Peyer's patch (tissue), 4 donors: ENCODE results near the gene DRD2.

Source experiments
- POLR2A ChIP-seq, 2 donors: fragments of 450-650 bp; IDR thresholded peaks; one replicate each; pipeline ENCODE4 v1.5.1; 2017; ENCODE audit warnings: antibody characterized with exemption in 2 of 2, mild to moderate bottlenecking in 2 of 2, moderate library complexity in 2 of 2
- TF ChIP-seq, protein P1 (sequence below), 6 experiments: fragments of 450-650 bp in 4 of 6; fragments of 200-600 bp in 2 of 6; sonication (generic) in 1 of 6; IDR thresholded peaks; one replicate each; pipeline ENCODE4 v1.5.1; 2017 to 2019; ENCODE audit warnings: antibody characterized with exemption in 6 of 6, mild to moderate bottlenecking in 3 of 6, moderate library complexity in 1 of 6

DNA sequence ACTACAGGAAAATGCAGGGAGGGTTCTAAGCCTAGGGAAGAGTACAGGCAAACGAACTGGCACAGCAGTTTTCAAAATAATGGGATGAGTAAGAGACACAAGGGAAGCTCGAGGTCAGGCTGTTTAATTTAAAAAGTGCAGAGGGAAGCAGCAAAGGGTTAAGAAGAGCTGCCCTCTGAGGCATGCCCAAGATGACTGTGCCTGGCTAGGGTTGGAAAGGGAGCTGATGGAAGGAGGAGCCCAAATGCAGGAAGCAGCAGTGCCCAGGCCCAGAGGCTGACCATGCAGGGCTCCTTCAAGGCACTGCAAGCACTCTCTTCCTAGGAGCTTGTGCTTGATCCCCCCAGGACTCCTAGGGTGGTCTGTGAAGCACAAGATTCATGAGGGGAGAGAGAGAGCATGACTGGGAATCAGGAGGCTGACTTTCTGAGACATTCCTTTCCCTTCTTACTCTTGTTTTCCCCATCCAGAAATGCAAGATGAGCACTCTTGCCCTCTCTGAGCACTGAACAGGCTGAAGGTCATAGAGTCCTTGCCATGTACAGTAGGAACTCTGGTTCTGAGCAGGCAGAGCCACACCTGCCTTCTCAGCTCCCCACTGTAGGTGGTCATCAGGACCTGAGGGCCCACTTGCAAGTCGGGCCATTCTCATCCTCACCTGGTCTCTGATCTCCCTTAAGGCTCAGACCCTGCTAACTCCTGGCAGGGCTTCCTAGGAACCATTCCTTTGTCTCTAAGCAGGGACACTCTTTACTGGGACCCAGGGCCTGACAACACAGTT, 46.7 kb upstream of the DRD2 start:
- TF ChIP-seq, protein P1, sequence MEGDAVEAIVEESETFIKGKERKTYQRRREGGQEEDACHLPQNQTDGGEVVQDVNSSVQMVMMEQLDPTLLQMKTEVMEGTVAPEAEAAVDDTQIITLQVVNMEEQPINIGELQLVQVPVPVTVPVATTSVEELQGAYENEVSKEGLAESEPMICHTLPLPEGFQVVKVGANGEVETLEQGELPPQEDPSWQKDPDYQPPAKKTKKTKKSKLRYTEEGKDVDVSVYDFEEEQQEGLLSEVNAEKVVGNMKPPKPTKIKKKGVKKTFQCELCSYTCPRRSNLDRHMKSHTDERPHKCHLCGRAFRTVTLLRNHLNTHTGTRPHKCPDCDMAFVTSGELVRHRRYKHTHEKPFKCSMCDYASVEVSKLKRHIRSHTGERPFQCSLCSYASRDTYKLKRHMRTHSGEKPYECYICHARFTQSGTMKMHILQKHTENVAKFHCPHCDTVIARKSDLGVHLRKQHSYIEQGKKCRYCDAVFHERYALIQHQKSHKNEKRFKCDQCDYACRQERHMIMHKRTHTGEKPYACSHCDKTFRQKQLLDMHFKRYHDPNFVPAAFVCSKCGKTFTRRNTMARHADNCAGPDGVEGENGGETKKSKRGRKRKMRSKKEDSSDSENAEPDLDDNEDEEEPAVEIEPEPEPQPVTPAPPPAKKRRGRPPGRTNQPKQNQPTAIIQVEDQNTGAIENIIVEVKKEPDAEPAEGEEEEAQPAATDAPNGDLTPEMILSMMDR (IDR thresholded peaks at IDR 0.05), result no peak
- TF ChIP-seq POLR2A (IDR thresholded peaks at IDR 0.05), result no peak
